H1 (cell line): ENCODE data around the gene SLC45A1. TPM values are rescaled to one million over a fixed set of nuclear protein-coding genes. Genes with fewer than 3 reads are reported as not detected.

Experiments
- HDAC6 ChIP-seq: IDR thresholded peaks from one replicate; pipeline ENCODE4 v1.7.1; 2012; ENCODE audit warnings: low read depth, mild to moderate bottlenecking, inconsistent platforms, low read length, moderate library complexity
- KDM4A ChIP-seq: IDR thresholded peaks from one replicate; pipeline ENCODE4 v1.7.1; 2012; ENCODE audit warnings: low read depth, mild to moderate bottlenecking, moderate library complexity, low read length, inconsistent platforms; ENCODE audit not compliant: severe bottlenecking
- SAP30 ChIP-seq: fragments of 300-600 bp; sonication (generic); IDR thresholded peaks from 2 replicates; pipeline ENCODE4 v1.7.1; 2012; ENCODE audit warnings: low read length, moderate library complexity, mild to moderate bottlenecking, inconsistent platforms; ENCODE audit not compliant: insufficient read depth, insufficient replicate concordance
- SIRT6 ChIP-seq: IDR thresholded peaks from one replicate; pipeline ENCODE4 v1.7.1; 2012; ENCODE audit warnings: low read length, inconsistent platforms
- polyA plus RNA-seq, 7 experiments: library from polyadenylated mRNA; depleted of rRNA in 3 of 7; stranded (reverse) in 5 of 7; unstranded in 2 of 7; fragments of >200 nt in 5 of 7; fragments of 200-250 nt in 2 of 7; gene quantifications; 1 replicate in 5 of 7; 2 replicates in 1 of 7; 4 replicates in 1 of 7; pipeline versions ENCODE4 v1.2.1 to v1.2.3, GENCODE V29; 2011 to 2013; ENCODE audit warnings: missing spikeins in 2 of 7, mixed read lengths in 2 of 7
- total RNA-seq: library from RNA; stranded (reverse); fragmentation: NEBNext Ultra II Directional; extraction: Animal tissue kit (Norgen Biotek cat#: 25700); gene quantifications from 2 replicates; pipeline ENCODE4 v1.2.1, GENCODE V29; 2021
- TF ChIP-seq, protein P1 (sequence below): IDR thresholded peaks from 2 replicates; pipeline ENCODE4 v1.6.1; 2012; ENCODE audit warnings: low read length, inconsistent platforms
- TF ChIP-seq, protein P2 (sequence below): fragments of 300-600 bp; sonication (generic); IDR thresholded peaks from 2 replicates; pipeline ENCODE4 v1.7.1; 2012; ENCODE audit warnings: low read length, moderate library complexity, mild to moderate bottlenecking, inconsistent platforms; ENCODE audit not compliant: insufficient replicate concordance

Gene SLC45A1
- total and polyA plus RNA-seq, 2 of the 8 experiments (the other 6 are each of a cell fraction or from before 2014, with no cell fraction given) = 1.0 to 1.7 TPM

DNA sequence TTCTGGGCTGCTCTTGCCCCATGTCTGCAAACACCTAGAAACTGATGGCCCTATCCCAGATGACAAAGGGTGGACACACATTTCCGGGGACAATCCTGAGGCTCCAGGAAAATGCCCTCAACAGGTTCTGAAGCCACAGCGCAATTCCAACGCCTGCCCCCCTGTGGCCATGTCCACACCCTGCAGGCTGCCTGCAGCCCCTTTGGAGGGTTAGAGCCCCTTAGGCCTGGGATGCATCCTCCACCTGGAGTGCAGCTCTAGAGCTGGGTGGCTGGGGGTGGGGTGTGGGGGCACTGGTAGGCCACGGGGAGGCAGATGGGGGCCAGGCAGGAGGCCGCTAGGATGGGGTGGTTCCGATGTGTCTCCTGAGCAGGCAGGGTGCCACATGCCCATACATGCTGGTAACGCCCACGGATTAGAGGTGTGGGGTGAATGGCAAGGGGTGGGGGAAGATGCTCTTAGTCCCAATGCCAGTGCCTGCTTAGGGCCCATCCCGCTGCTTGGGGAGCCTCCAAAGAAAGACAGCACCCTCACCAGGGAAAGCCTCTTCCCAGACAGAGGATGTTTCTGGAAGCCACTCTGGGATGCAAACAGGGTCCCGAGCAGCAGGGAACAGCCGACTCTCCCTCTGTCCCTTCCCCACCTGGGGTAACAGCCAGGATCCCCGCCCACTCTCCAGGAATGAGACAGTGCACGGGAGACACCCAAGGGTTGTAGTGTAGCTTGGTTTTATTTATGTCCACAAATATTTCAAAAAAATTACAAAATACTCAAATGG lies 34.0 kb downstream of the SLC45A1 start (continued):
- TF ChIP-seq HDAC6 (no peak), SAP30 (no peak), KDM4A (no peak), SIRT6 (no peak)
- TF ChIP-seq, protein P1, sequence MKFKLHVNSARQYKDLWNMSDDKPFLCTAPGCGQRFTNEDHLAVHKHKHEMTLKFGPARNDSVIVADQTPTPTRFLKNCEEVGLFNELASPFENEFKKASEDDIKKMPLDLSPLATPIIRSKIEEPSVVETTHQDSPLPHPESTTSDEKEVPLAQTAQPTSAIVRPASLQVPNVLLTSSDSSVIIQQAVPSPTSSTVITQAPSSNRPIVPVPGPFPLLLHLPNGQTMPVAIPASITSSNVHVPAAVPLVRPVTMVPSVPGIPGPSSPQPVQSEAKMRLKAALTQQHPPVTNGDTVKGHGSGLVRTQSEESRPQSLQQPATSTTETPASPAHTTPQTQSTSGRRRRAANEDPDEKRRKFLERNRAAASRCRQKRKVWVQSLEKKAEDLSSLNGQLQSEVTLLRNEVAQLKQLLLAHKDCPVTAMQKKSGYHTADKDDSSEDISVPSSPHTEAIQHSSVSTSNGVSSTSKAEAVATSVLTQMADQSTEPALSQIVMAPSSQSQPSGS = no peak
- TF ChIP-seq, protein P2, sequence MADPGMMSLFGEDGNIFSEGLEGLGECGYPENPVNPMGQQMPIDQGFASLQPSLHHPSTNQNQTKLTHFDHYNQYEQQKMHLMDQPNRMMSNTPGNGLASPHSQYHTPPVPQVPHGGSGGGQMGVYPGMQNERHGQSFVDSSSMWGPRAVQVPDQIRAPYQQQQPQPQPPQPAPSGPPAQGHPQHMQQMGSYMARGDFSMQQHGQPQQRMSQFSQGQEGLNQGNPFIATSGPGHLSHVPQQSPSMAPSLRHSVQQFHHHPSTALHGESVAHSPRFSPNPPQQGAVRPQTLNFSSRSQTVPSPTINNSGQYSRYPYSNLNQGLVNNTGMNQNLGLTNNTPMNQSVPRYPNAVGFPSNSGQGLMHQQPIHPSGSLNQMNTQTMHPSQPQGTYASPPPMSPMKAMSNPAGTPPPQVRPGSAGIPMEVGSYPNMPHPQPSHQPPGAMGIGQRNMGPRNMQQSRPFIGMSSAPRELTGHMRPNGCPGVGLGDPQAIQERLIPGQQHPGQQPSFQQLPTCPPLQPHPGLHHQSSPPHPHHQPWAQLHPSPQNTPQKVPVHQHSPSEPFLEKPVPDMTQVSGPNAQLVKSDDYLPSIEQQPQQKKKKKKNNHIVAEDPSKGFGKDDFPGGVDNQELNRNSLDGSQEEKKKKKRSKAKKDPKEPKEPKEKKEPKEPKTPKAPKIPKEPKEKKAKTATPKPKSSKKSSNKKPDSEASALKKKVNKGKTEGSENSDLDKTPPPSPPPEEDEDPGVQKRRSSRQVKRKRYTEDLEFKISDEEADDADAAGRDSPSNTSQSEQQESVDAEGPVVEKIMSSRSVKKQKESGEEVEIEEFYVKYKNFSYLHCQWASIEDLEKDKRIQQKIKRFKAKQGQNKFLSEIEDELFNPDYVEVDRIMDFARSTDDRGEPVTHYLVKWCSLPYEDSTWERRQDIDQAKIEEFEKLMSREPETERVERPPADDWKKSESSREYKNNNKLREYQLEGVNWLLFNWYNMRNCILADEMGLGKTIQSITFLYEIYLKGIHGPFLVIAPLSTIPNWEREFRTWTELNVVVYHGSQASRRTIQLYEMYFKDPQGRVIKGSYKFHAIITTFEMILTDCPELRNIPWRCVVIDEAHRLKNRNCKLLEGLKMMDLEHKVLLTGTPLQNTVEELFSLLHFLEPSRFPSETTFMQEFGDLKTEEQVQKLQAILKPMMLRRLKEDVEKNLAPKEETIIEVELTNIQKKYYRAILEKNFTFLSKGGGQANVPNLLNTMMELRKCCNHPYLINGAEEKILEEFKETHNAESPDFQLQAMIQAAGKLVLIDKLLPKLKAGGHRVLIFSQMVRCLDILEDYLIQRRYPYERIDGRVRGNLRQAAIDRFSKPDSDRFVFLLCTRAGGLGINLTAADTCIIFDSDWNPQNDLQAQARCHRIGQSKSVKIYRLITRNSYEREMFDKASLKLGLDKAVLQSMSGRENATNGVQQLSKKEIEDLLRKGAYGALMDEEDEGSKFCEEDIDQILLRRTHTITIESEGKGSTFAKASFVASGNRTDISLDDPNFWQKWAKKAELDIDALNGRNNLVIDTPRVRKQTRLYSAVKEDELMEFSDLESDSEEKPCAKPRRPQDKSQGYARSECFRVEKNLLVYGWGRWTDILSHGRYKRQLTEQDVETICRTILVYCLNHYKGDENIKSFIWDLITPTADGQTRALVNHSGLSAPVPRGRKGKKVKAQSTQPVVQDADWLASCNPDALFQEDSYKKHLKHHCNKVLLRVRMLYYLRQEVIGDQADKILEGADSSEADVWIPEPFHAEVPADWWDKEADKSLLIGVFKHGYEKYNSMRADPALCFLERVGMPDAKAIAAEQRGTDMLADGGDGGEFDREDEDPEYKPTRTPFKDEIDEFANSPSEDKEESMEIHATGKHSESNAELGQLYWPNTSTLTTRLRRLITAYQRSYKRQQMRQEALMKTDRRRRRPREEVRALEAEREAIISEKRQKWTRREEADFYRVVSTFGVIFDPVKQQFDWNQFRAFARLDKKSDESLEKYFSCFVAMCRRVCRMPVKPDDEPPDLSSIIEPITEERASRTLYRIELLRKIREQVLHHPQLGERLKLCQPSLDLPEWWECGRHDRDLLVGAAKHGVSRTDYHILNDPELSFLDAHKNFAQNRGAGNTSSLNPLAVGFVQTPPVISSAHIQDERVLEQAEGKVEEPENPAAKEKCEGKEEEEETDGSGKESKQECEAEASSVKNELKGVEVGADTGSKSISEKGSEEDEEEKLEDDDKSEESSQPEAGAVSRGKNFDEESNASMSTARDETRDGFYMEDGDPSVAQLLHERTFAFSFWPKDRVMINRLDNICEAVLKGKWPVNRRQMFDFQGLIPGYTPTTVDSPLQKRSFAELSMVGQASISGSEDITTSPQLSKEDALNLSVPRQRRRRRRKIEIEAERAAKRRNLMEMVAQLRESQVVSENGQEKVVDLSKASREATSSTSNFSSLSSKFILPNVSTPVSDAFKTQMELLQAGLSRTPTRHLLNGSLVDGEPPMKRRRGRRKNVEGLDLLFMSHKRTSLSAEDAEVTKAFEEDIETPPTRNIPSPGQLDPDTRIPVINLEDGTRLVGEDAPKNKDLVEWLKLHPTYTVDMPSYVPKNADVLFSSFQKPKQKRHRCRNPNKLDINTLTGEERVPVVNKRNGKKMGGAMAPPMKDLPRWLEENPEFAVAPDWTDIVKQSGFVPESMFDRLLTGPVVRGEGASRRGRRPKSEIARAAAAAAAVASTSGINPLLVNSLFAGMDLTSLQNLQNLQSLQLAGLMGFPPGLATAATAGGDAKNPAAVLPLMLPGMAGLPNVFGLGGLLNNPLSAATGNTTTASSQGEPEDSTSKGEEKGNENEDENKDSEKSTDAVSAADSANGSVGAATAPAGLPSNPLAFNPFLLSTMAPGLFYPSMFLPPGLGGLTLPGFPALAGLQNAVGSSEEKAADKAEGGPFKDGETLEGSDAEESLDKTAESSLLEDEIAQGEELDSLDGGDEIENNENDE = no peak
